ENCODE data around the gene LPP.

DNA sequence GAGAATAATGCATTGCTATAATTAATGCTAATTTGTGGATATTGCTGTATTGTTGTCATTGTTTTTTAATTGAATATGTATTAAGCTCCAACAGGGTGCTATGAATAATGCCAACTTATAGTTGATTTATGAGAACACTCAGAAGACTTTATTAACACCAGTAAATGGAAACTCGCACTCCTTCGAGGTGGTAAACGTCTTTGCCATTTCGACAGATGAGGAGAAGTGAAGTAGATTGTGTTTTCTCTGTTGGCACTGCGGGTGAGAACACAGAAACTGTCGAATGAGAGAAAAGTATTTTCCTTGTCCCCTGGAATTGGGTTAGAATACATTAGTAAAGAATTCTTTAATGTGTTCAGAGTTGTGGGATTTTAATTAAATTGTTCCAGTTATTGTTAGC, 354.5 kb downstream of the LPP start:
- TF ChIP-seq, protein P1, sequence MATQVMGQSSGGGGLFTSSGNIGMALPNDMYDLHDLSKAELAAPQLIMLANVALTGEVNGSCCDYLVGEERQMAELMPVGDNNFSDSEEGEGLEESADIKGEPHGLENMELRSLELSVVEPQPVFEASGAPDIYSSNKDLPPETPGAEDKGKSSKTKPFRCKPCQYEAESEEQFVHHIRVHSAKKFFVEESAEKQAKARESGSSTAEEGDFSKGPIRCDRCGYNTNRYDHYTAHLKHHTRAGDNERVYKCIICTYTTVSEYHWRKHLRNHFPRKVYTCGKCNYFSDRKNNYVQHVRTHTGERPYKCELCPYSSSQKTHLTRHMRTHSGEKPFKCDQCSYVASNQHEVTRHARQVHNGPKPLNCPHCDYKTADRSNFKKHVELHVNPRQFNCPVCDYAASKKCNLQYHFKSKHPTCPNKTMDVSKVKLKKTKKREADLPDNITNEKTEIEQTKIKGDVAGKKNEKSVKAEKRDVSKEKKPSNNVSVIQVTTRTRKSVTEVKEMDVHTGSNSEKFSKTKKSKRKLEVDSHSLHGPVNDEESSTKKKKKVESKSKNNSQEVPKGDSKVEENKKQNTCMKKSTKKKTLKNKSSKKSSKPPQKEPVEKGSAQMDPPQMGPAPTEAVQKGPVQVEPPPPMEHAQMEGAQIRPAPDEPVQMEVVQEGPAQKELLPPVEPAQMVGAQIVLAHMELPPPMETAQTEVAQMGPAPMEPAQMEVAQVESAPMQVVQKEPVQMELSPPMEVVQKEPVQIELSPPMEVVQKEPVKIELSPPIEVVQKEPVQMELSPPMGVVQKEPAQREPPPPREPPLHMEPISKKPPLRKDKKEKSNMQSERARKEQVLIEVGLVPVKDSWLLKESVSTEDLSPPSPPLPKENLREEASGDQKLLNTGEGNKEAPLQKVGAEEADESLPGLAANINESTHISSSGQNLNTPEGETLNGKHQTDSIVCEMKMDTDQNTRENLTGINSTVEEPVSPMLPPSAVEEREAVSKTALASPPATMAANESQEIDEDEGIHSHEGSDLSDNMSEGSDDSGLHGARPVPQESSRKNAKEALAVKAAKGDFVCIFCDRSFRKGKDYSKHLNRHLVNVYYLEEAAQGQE (IDR thresholded peaks at IDR 0.05; ENCODE audit: insufficient replicate concordance, low read depth): no peak
- TF ChIP-seq, protein P2, sequence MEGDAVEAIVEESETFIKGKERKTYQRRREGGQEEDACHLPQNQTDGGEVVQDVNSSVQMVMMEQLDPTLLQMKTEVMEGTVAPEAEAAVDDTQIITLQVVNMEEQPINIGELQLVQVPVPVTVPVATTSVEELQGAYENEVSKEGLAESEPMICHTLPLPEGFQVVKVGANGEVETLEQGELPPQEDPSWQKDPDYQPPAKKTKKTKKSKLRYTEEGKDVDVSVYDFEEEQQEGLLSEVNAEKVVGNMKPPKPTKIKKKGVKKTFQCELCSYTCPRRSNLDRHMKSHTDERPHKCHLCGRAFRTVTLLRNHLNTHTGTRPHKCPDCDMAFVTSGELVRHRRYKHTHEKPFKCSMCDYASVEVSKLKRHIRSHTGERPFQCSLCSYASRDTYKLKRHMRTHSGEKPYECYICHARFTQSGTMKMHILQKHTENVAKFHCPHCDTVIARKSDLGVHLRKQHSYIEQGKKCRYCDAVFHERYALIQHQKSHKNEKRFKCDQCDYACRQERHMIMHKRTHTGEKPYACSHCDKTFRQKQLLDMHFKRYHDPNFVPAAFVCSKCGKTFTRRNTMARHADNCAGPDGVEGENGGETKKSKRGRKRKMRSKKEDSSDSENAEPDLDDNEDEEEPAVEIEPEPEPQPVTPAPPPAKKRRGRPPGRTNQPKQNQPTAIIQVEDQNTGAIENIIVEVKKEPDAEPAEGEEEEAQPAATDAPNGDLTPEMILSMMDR (IDR thresholded peaks at IDR 0.05; ENCODE audit: insufficient read depth, low read length): no peak
- TF ChIP-seq POLR2AphosphoS5 (IDR thresholded peaks at IDR 0.05; ENCODE audit: low read depth) (no peak), GABPA (IDR thresholded peaks at IDR 0.05; ENCODE audit: low read depth) (no peak)
